A549 (cell line): ENCODE measurements around the gene GPBAR1.

Experiments
- BHLHE40 ChIP-seq: IDR thresholded peaks from 2 replicates; pipeline ENCODE4 v1.6.1; 2012; ENCODE audit warnings: low read depth, low read length, inconsistent platforms
- CEBPB ChIP-seq, 2 experiments: fragments of >200 bp in 1 of 2; sonication (Bioruptor Twin) in 1 of 2; formaldehyde crosslinking in 1 of 2; IDR thresholded peaks; 2 replicates each; pipeline ENCODE4 v1.6.1; 2012 to 2016
- CTCF ChIP-seq: fragments of >200 bp; sonication (Bioruptor Twin); formaldehyde crosslinking; IDR thresholded peaks from 3 replicates; pipeline ENCODE4 v1.5.1; 2016
- EP300 ChIP-seq, 2 experiments: fragments of >200 bp; sonication (Bioruptor Twin); formaldehyde crosslinking; IDR thresholded peaks; 2 replicates in 1 of 2; 3 replicates in 1 of 2; pipeline ENCODE4 v1.6.1; 2016 to 2017
- HEYL ChIP-seq: fragments of 250-450 bp; sonication (Bioruptor Pico); IDR thresholded peaks from 2 replicates; pipeline ENCODE4 v1.8.0; 2021; ENCODE audit warnings: mild to moderate bottlenecking, moderate library complexity
- KDM1A ChIP-seq: fragments of 200-600 bp; sonication (generic); IDR thresholded peaks from 2 replicates; pipeline ENCODE4 v1.6.1; 2016; ENCODE audit warnings: low read depth, mild to moderate bottlenecking
- MAX ChIP-seq: IDR thresholded peaks from 2 replicates; pipeline ENCODE4 v1.6.1; 2012
- POLR2A ChIP-seq: IDR thresholded peaks from 2 replicates; pipeline ENCODE4 v1.6.1; 2012; ENCODE audit warnings: mild to moderate bottlenecking, low read length
- RAD21 ChIP-seq, 2 experiments: fragments of >200 bp in 1 of 2; sonication (Bioruptor Twin) in 1 of 2; formaldehyde crosslinking in 1 of 2; IDR thresholded peaks in 1 of 2; conservative IDR thresholded peaks in 1 of 2; 2 replicates in 1 of 2; 3 replicates in 1 of 2; pipeline ENCODE4 v1.6.1; 2012 to 2018; ENCODE audit warnings: inconsistent platforms in 1 of 2
- ZNF302 ChIP-seq: fragments of 250-450 bp; sonication (Bioruptor Pico); IDR thresholded peaks from 2 replicates; pipeline ENCODE4 v1.9.0; 2021; ENCODE audit warnings: inconsistent platforms, mild to moderate bottlenecking, moderate library complexity
- TF ChIP-seq, protein P1 (sequence below): fragments of 450-650 bp; IDR thresholded peaks from 2 replicates; pipeline ENCODE4 v1.6.1; 2014; ENCODE audit warnings: antibody characterized with exemption
- TF ChIP-seq, protein P2 (sequence below): fragments of 200-600 bp; sonication (generic); IDR thresholded peaks from 2 replicates; pipeline ENCODE4 v1.6.1; 2016; ENCODE audit warnings: antibody characterized with exemption, mild to moderate bottlenecking, moderate library complexity

GRCh38 chr2:218295029-218295428 lies 34.2 kb downstream of the GPBAR1 start:
- no peak for TF ChIP-seq MAX
- no peak for TF ChIP-seq KDM1A
- no peak for TF ChIP-seq CTCF
- no peak for TF ChIP-seq POLR2A
- TF ChIP-seq, protein P1, sequence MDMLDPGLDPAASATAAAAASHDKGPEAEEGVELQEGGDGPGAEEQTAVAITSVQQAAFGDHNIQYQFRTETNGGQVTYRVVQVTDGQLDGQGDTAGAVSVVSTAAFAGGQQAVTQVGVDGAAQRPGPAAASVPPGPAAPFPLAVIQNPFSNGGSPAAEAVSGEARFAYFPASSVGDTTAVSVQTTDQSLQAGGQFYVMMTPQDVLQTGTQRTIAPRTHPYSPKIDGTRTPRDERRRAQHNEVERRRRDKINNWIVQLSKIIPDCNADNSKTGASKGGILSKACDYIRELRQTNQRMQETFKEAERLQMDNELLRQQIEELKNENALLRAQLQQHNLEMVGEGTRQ: no peak
- TF ChIP-seq ZNF302 (CRISPR knock-in tag): no peak
- TF ChIP-seq CEBPB (IDR thresholded peaks at IDR 0.05): no peak
- TF ChIP-seq HEYL (CRISPR knock-in tag): no peak
- TF ChIP-seq BHLHE40: no peak
- no peak for TF ChIP-seq RAD21 (conservative IDR thresholded peaks at IDR 0.05 in 1 of 2, IDR thresholded peaks at IDR 0.05 in 1 of 2)
- TF ChIP-seq, protein P2, sequence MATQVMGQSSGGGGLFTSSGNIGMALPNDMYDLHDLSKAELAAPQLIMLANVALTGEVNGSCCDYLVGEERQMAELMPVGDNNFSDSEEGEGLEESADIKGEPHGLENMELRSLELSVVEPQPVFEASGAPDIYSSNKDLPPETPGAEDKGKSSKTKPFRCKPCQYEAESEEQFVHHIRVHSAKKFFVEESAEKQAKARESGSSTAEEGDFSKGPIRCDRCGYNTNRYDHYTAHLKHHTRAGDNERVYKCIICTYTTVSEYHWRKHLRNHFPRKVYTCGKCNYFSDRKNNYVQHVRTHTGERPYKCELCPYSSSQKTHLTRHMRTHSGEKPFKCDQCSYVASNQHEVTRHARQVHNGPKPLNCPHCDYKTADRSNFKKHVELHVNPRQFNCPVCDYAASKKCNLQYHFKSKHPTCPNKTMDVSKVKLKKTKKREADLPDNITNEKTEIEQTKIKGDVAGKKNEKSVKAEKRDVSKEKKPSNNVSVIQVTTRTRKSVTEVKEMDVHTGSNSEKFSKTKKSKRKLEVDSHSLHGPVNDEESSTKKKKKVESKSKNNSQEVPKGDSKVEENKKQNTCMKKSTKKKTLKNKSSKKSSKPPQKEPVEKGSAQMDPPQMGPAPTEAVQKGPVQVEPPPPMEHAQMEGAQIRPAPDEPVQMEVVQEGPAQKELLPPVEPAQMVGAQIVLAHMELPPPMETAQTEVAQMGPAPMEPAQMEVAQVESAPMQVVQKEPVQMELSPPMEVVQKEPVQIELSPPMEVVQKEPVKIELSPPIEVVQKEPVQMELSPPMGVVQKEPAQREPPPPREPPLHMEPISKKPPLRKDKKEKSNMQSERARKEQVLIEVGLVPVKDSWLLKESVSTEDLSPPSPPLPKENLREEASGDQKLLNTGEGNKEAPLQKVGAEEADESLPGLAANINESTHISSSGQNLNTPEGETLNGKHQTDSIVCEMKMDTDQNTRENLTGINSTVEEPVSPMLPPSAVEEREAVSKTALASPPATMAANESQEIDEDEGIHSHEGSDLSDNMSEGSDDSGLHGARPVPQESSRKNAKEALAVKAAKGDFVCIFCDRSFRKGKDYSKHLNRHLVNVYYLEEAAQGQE: no peak
- no peak for TF ChIP-seq EP300 (IDR thresholded peaks at IDR 0.05)
